ENCODE data around the gene EEA1.

Gene EEA1

DNA sequence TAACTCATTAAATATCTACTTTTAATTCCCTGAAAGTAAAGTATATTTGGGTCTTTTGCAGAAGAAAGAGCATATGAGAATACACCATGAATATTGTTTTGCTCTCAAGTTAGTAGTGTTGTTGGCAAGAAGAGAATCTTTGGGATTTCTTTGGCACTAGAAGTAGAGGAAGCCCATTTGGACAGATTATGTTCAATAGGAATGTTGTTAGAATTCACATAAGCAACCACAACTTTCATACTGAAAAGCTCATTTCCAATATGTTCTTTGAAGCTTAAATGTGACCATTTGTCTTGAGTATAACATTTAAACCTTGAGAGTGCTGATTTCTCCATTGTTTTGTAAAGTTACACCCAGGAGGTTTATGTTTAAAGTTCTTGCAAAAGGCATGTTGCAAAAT lies 188.7 kb downstream of the EEA1 start:
- no peak for DNase-seq

DNA sequence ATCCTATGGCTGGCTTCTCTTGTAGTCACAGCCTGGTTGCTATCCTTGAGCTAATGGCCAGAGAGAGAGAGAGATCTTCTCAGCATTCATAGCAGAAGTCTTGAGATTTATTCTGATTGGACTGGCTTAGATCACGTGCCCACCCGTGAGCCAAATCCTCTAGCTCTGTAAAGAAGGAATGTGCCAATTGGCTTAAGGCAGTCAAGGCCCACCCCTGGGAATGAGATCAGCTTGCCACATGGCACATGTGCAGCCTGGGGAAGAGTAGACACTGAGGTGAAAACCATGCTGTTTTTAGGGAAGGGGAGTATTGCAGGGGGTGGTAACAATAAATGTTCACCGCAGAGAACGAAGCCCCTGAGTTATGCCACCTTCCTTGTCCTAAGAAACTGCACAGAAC lies 190.0 kb downstream of the EEA1 start:
- no peak for DNase-seq

DNA sequence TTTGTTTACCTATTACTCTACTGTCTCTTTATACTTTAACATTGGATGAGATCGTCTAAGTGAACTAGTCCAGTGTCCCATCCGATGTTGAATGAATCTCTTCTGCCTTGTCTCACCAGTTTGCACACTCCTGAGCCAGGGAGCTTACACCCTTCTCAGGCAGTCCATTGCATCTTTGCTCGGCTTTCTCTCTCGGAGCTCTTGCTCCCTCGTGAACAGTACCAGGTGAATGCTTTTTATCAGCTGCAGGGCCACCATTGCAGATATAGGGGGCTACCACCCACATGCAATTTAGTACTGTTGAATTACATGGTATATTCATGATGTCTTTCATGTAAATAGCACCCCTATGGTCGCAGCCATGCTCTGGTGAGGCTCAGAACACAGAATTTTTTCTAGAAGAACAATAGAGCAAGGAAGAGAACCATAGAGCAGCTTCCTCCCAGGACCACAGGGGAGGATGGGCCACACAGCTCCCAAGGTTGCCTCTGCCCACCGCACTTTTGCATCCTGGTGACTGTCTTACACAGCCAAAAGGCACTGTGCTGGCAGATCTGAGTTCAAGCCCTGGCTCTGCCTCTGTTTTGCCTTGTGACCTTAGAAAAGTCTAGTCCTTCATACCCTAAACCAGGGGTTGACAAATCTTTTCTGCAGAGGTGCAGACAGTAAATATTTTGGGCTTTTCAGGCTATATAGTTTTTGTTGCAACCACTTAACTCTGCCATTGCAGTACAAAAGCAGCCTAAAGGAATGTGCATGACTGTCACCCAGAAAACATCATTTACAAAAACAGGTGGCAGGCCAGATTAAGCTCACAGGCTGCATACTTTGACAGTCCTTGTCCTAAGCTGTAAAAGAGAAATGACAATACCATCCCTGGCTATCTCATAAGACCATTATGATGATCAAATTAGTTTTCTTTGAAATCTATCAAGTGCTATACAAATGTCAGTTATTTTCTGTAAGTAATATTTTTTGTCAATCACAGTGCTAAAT lies 190.9 kb downstream of the EEA1 start:
- no peak for DNase-seq

DNA sequence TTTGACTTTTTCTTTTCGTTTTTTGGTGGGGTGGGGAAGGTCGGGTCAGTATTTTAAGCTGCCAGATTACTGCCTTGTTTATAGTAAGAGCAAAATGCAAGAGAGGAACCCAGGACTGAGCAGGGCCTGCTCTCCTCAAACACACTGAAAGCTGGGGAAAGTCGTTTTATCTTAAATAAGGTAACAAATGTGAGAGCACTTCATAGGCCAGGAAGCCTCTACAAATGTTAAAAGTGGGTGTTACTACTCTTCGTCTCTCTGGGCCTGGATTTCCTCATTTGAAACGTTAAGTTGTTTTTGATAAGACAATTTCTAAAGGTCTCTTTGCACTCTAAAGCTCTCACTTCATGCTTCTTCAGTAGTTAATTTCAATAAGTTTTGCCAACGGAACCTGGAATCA lies 192.5 kb downstream of the EEA1 start:
- DNase-seq: no peak

DNA sequence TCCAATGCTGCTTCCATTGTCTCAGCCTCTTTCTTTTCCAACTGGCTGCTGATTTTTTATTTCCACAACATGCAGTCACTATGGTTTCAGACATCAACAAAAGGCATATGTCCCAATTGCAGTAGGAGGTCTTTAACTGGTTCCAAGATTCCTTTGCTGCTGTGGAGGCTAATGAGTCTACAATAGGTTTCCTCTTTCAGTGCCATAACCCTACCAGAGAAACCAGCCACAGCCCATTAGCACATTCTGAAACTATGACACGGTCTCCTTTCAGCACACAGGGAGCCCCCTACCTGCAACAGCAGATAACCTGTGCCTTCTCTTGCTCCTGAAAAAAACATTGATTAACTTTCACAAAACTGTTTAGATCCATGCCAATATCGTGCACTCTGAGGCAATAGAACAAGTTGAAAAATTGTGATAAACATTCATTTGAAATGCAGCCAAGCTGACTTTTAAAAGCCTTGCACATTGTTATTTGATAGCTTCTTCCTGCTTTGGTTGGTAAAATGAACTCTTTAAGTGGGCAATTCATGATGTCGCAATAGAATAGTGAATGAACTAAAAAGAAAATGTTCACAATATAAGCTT lies 193.9 kb downstream of the EEA1 start:
- DNase-seq: no peak

DNA sequence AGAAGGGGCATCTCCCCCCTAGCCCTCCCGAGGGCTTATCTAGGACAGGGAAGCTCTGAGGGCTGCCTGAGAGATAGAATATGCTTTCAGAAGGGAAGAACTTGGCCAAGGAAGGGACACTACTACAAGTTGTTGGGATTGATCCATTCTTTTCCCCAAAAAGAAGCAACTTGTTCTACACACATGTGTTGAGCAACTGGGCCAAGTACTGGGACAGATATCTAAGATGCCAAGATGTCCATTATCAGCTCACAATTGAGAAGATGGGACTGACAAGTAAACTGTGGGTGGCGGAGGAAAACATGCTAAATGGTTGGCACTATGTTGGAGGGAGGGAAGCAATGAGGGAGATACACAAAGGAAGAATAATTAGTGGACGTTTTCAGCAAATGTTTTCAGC lies 195.4 kb downstream of the EEA1 start:
- no peak for DNase-seq

DNA sequence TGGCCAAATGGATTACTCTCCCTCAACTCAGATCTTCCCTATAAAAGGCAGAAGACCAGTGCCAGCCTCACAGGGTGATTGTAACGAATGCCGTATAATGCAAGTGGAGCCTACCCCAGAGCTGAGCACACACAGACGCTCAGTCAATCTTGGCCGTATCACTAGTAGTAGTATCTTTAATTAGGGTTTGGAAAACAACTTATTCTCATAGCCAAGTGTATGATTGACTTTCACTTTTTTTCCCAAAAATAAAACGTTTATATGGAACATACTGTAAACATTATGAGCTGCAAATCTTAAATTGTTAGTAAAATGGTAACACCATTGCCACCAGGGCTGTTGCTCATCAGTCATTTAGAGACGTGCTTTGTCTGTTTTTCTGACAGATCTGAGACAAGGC lies 195.9 kb downstream of the EEA1 start:
- no peak for DNase-seq

DNA sequence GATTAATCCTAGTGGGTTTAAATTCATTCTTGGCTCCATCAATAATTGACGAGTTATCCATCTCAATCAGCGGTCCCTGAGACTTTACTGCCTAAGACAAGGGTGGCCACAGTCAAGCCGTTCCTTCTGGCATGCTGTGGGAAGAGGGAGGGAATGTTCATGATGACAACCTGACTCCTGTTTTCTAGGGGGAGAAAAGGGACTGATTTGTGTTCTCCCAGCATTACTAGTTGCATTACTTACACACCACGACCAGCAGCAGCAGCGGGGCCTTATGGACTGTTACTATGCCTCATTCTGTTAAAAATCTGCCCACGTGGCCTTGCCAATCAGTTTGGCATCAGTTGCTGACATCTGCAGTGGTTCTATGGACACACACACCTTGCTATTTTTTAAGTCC lies 196.4 kb downstream of the EEA1 start:
- no peak for DNase-seq

DNA sequence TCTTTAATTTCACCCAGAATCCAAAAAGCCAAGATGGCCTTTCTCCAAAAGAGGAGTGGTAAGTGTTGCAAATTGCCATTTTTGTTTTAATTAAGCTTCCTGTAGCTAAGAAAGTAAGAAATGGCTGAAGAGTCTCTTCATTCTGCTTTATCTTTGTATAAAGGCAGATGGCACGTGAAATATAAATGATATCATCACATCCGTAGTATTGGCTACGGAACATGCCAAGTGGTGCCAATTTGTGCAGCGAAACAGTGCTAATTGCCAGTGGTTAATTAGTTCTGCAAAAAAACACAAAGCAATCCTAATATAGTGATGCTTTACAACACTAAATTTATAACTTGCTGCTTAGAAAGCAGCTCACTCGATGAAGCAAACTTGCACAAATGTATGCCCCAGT lies 196.9 kb downstream of the EEA1 start:
- DNase-seq: no peak

DNA sequence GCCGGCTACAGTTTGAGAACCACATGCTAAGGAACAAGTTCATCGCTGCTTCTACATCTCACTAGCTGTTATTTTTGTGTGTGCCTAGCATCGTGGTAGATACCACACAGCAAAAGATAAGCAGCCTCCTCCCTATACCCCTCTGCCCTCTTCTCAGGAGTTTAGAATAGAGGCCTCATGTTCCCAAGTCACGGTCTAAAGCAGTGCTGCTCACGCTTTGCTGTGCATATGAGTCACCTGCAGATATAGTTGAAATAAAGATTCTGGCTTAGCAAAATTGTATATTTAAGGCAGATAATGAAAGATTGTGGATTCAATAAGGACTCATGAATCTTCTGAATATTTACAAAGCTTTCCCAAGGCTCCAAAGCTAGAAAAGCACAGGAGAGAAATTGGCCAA lies 198.3 kb downstream of the EEA1 start:
- DNase-seq: no peak

DNA sequence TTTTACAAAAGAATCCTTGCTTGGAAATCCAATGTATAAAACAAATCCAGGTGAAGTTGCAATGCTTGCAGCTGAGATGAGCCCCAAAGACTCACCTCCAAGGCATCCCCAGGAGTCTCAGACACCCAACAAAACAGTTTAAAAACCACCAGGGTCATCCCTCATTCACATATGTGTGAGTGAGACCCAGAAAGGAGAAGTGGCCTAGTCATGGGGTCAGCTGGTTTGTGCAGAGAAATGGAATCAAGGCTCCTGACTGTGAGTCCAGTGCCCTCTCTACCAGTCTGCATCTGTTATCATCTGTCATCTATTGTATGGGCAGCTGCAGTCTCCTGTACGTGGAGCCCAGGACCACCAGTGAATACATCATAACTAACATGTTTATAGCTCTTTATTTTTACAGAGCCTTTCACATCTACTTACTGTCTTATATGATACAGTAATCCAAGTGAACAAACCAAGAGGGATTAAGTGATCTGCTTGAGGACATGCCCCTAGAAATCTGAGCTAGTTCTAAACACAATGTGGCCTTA lies 199.3 kb downstream of the EEA1 start:
- no peak for DNase-seq

DNA sequence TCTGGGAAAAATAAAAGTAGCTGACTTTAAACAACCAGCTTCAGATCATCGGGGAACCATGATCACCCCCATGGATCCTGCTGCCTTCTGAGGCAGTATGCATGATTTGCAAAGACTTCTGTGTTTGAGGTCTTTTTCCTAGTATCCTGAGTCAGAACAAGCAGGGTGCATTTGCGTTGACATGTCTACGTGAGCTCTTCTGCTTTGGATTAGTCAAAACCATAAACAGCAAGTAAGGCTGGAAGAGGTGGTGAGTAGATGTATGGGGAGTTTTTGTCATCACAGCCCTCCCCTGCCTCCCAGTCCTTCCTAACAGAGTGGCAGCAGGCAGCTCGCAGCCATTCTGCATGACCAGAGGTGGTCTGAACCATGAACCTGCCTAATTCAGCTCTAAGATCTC lies 202.2 kb downstream of the EEA1 start:
- DNase-seq: no peak

DNA sequence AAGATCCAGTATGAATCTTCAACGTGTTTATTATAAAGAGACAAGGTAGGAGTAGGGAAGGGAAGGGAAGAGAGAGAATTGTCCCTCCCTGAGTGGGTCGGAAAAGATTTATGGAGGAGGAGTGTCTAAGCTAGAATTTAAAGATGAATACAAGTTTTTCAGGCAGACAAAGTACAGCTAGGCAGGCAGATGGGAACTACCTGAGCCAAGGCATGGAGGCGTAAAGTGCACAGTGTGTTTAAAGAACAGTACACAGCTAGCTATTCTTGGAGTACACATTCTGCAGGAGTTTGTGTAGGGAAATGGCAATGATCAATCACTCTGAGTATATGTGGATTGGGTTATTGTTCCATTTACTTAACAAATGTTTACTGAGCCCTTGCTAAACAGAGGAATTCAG lies 206.2 kb downstream of the EEA1 start:
- DNase-seq: no peak

DNA sequence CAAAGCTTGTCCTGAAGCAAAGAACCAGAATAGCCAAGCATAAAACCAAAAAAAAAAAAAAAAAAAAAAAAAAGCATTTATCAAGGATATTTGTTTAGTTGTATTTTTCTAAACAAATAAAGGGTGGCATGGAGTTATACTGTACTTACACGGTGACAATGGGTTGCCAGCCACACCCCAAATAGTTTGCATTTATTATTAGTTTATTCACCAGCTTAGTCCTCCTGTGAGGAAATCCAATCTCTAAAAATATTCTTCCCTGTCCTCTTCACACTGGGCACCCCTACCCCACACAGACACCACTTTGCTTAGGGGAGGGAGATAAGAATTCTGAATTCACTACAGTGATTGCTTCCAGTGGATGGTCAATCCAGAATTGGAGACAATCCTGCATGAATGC lies 207.4 kb downstream of the EEA1 start:
- no peak for DNase-seq

DNA sequence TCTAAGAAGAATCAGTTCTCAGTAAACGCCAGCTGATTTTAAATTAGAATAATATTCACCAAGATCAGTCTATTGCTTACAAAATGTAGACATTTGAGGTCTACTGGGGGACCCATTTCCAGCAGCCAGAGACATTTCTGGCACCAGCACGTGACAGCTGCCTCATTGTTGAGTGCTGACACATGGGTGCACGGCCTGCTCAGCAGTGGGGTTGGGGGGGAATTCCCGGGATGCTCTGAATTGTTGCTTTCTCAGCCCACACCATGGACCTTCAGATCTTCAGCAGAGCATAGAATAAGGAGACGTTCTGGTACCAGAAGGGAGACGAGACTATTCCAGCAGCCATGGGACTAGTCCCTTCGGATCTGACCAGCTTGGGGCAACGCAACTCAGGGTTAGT lies 208.0 kb downstream of the EEA1 start:
- no peak for DNase-seq

Data from CD4-positive, alpha-beta T cell treated with Interleukin-1 beta for 1 hour (primary cell).